SK-N-SH (cell line): Measurements from ENCODE around the gene DOHH. TPM values are rescaled to one million over a fixed set of nuclear protein-coding genes. Genes with fewer than 3 reads are reported as not detected.

Source experiments
- CTCF ChIA-PET: fragments of 300-600, 350-600 bp; formaldehyde crosslinking; extraction: SDS; loops from one replicate; lab custom pipeline; 2021; lab: Yijun Ruan, JAX
- POLR2A ChIA-PET: fragments of 350-600 bp; sonication (Branson Sonifier 250); formaldehyde crosslinking; extraction: SDS; loops from one replicate; lab custom pipeline; 2020; ENCODE audit warnings: antibody characterized with exemption, inconsistent platforms; lab: Yijun Ruan, JAX
- DNase-seq: peaks from one replicate; pipeline ENCODE4 v3.0.0; 2012
- H2AFZ ChIP-seq: fragments of 200-600 bp; sonication (generic); 2 replicates; pipeline ENCODE4 v1.8.1; 2016; ENCODE audit warnings: antibody characterized with exemption, mild to moderate bottlenecking, low read depth
- H3F3A ChIP-seq: fragments of 200-600 bp; sonication (generic); replicated peaks from 2 replicates; pipeline ENCODE3; 2016; ENCODE audit warnings: antibody characterized with exemption, mild to moderate bottlenecking; ENCODE audit not compliant: insufficient read depth
- H3K27ac ChIP-seq, 2 experiments: fragments of 200-500 bp in 1 of 2; fragments of 200-600 bp in 1 of 2; sonication (Bioruptor generic) in 1 of 2; sonication (generic), shearing (Covaris generic) in 1 of 2; 2 replicates each; pipeline versions ENCODE4 v1.5.1 to v1.6.1; 2014 to 2016; ENCODE audit warnings: low read depth in 2 of 2, inconsistent platforms in 1 of 2, low read length in 1 of 2, mild to moderate bottlenecking in 1 of 2, mixed read lengths in 1 of 2
- H3K27me3 ChIP-seq: fragments of 200-600 bp; sonication (generic), shearing (Covaris generic); 2 replicates; pipeline ENCODE4 v1.6.1; 2016; ENCODE audit warnings: mixed run types; ENCODE audit not compliant: insufficient read depth
- H3K36me3 ChIP-seq, 2 experiments: fragments of 200-500 bp in 1 of 2; fragments of 200-600 bp in 1 of 2; sonication (Bioruptor generic) in 1 of 2; sonication (generic) in 1 of 2; replicated peaks in 1 of 2; 2 replicates each; pipeline versions ENCODE3 to v1.5.1; 2014 to 2016; ENCODE audit warnings: low read length in 1 of 2, mild to moderate bottlenecking in 1 of 2; ENCODE audit not compliant: insufficient read depth in 2 of 2, control insufficient read depth in 1 of 2
- H3K4me1 ChIP-seq, 2 experiments: fragments of 200-500 bp in 1 of 2; fragments of 200-600 bp in 1 of 2; sonication (Bioruptor generic) in 1 of 2; sonication (generic), shearing (Covaris generic) in 1 of 2; 2 replicates each; pipeline versions ENCODE4 v1.5.1 to v1.6.1; 2014 to 2016; ENCODE audit warnings: low read depth in 1 of 2, low read length in 1 of 2, mixed run types in 1 of 2; ENCODE audit not compliant: insufficient read depth in 2 of 2, control insufficient read depth in 1 of 2
- H3K4me2 ChIP-seq: fragments of 200-600 bp; sonication (generic), shearing (Covaris generic); 2 replicates; pipeline ENCODE4 v1.6.1; 2017; ENCODE audit warnings: mixed run types
- H3K4me3 ChIP-seq, 2 experiments: fragments of 200-500 bp in 1 of 2; fragments of 200-600 bp in 1 of 2; sonication (Bioruptor generic) in 1 of 2; sonication (generic), shearing (Covaris generic) in 1 of 2; 2 replicates each; pipeline versions ENCODE4 v1.5.1 to v1.8.1; 2014 to 2016; ENCODE audit warnings: low read depth in 2 of 2, inconsistent platforms in 1 of 2, low read length in 1 of 2, mild to moderate bottlenecking in 1 of 2, mixed read lengths in 1 of 2, moderate library complexity in 1 of 2
- H3K79me2 ChIP-seq: fragments of 200-600 bp; sonication (generic); 2 replicates; pipeline ENCODE4 v1.8.1; 2017; ENCODE audit warnings: mild to moderate bottlenecking; ENCODE audit not compliant: insufficient read depth
- H3K9ac ChIP-seq: fragments of 200-600 bp; sonication (generic); 2 replicates; pipeline ENCODE4 v1.6.1; 2017; ENCODE audit warnings: mixed run types
- H3K9me2 ChIP-seq: fragments of 200-600 bp; sonication (generic); 2 replicates; pipeline ENCODE4 v1.6.1; 2017; ENCODE audit warnings: mixed run types
- H3K9me3 ChIP-seq: fragments of 200-600 bp; sonication (generic); 2 replicates; pipeline ENCODE4 v1.6.1; 2017; ENCODE audit warnings: mixed run types, mild to moderate bottlenecking, moderate library complexity
- H4K20me1 ChIP-seq: fragments of 200-600 bp; sonication (generic); 2 replicates; pipeline ENCODE4 v1.6.1; 2017; ENCODE audit warnings: mild to moderate bottlenecking, mixed run types; ENCODE audit not compliant: insufficient read depth
- CHD2 ChIP-seq: fragments of 150-350 bp; IDR thresholded peaks from 2 replicates; pipeline ENCODE4 v1.6.1; 2018; ENCODE audit warnings: low read length; ENCODE audit not compliant: partially characterized antibody
- CTCF ChIP-seq: fragments of 200-600 bp; sonication (generic); IDR thresholded peaks from 2 replicates; pipeline ENCODE4 v1.6.1; 2017; ENCODE audit warnings: antibody characterized with exemption, mild to moderate bottlenecking, moderate library complexity
- EZH2phosphoT487 ChIP-seq: fragments of 200-600 bp; sonication (generic); IDR thresholded peaks from 2 replicates; pipeline ENCODE4 v1.6.1; 2017; ENCODE audit warnings: low read depth, mixed run types, mild to moderate bottlenecking, antibody characterized with exemption, moderate library complexity, borderline replicate concordance
- FOXJ3 ChIP-seq: sonication (generic); formaldehyde crosslinking; IDR thresholded peaks from 2 replicates; pipeline ENCODE4 v1.5.1; 2020; ENCODE audit warnings: mild to moderate bottlenecking, missing genetic modification reagents
- FOXM1 ChIP-seq: IDR thresholded peaks from 2 replicates; pipeline ENCODE4 v1.4.0; 2012; ENCODE audit warnings: low read depth, mild to moderate bottlenecking
- GABPA ChIP-seq: IDR thresholded peaks from 2 replicates; pipeline ENCODE4 v1.4.0; 2012; ENCODE audit warnings: low read depth, mild to moderate bottlenecking
- GATA2 ChIP-seq: sonication (generic); formaldehyde crosslinking; IDR thresholded peaks from 2 replicates; pipeline ENCODE4 v1.5.0; 2020; ENCODE audit warnings: mild to moderate bottlenecking, missing genetic modification reagents
- MXI1 ChIP-seq: IDR thresholded peaks from 2 replicates; pipeline ENCODE4 v1.6.1; 2012; ENCODE audit warnings: mild to moderate bottlenecking, low read depth, low read length, improper control_type of control experiment
- NFIC ChIP-seq: IDR thresholded peaks from 2 replicates; pipeline ENCODE4 v1.4.0; 2012; ENCODE audit warnings: borderline replicate concordance
- NRF1 ChIP-seq: IDR thresholded peaks from 2 replicates; pipeline ENCODE4 v1.6.1; 2012; ENCODE audit warnings: low read depth, mild to moderate bottlenecking, low read length
- POLR2AphosphoS5 ChIP-seq: IDR thresholded peaks from 2 replicates; pipeline ENCODE4 v1.6.1; 2012; ENCODE audit warnings: low read depth, low read length
- RCOR1 ChIP-seq: fragments of 150-350 bp; IDR thresholded peaks from 2 replicates; pipeline ENCODE4 v1.6.1; 2017; ENCODE audit warnings: antibody characterized with exemption, low read length
- REST ChIP-seq: IDR thresholded peaks from 2 replicates; pipeline ENCODE4 v1.6.1; 2012; ENCODE audit warnings: mild to moderate bottlenecking, low read depth, low read length, moderate library complexity
- RFX5 ChIP-seq: IDR thresholded peaks from 2 replicates; pipeline ENCODE4 v1.6.1; 2012; ENCODE audit warnings: mild to moderate bottlenecking, improper control_type of control experiment, low read length
- SIN3A ChIP-seq: IDR thresholded peaks from 2 replicates; pipeline ENCODE4 v1.6.1; 2012; ENCODE audit warnings: low read depth, mild to moderate bottlenecking, low read length, moderate library complexity, borderline replicate concordance
- SMC3 ChIP-seq: IDR thresholded peaks from 2 replicates; pipeline ENCODE4 v1.6.1; 2012; ENCODE audit warnings: low read depth, low read length, improper control_type of control experiment
- TEAD4 ChIP-seq: IDR thresholded peaks from 2 replicates; pipeline ENCODE4 v1.4.0; 2012; ENCODE audit warnings: mild to moderate bottlenecking, borderline replicate concordance; ENCODE audit not compliant: insufficient read depth
- USF1 ChIP-seq: IDR thresholded peaks from 2 replicates; pipeline ENCODE4 v1.4.0; 2012; ENCODE audit warnings: low read depth, borderline replicate concordance
- USF2 ChIP-seq: fragments of 150-350 bp; IDR thresholded peaks from 2 replicates; pipeline ENCODE4 v1.6.1; 2017; ENCODE audit warnings: antibody characterized with exemption, low read length, low read depth, borderline replicate concordance
- YY1 ChIP-seq: IDR thresholded peaks from 2 replicates; pipeline ENCODE4 v1.4.0; 2012; ENCODE audit warnings: low read depth, mild to moderate bottlenecking
- WGBS: methylation state at CpG from one replicate; pipeline ENCODE4 v1.1.6; 2017; ENCODE audit warnings: low lambda C conversion rate; 5-methylcytosine and 5-hydroxymethylcytosine counted together
- polyA plus RNA-seq, 3 experiments: library from polyadenylated mRNA; depleted of rRNA; stranded (reverse); fragments of >200 nt; gene quantifications; 2 replicates each; pipeline ENCODE4 v1.2.3, GENCODE V29; 2012

Gene DOHH
- polyA plus RNA-seq, 1 of the 3 experiments (the other 2 are of a cell fraction): 14.3 TPM

GRCh38 chr19:3503036-3503572 is 2.6 kb upstream of the DOHH start:
- DNase-seq: no peak
- Histone ChIP-seq H3K9me3 (no peaks in the 10 kb centered on the region), H3K4me1 (peaks cover 13 to 19% of the 10 kb centered on the region in 2 experiments; a peak in 2 of 4 replicates), H3K9ac (no peak overlapping the region), H3K36me3 (peaks cover 0 to 3% of the 10 kb centered on the region in 2 experiments), H3K4me3 (no peak overlapping the region), H3K4me2 (no peak overlapping the region), H3K27ac (no peak overlapping the region), H2AFZ (no peak overlapping the region), H3F3A (peaks cover 8% of the 10 kb centered on the region), H3K79me2 (peaks cover 43% of the 10 kb centered on the region), H3K27me3 (no peaks in the 10 kb centered on the region), H4K20me1 (peaks cover 5% of the 10 kb centered on the region; the same call in 1 of the 2 replicates), H3K9me2 (no peaks in the 10 kb centered on the region)
- ChIA-PET CTCF (interaction anchor here (0.6 kb wide), 1 partner anchor 9 kb away, joined by 3 read pairs; no protein-coding TSS in a partner anchor), POLR2A (no interaction called here)
- WGBS: 91% methylated on average over 9 of the region's 13 CpGs
- TF ChIP-seq EZH2phosphoT487: no peak
- TF ChIP-seq TEAD4: no peak
- TF ChIP-seq MXI1: no peak
- TF ChIP-seq GABPA: no peak
- TF ChIP-seq YY1: no peak
- TF ChIP-seq RCOR1: no peak
- TF ChIP-seq USF2: no peak
- TF ChIP-seq SIN3A: no peak
- TF ChIP-seq SMC3: no peak
- no peak for TF ChIP-seq USF1
- no peak for TF ChIP-seq REST
- no peak for TF ChIP-seq FOXJ3 (CRISPR knock-in tag)
- no peak for TF ChIP-seq CHD2
- TF ChIP-seq POLR2AphosphoS5: no peak
- TF ChIP-seq NFIC: no peak
- TF ChIP-seq CTCF: no peak
- TF ChIP-seq GATA2: no peak
- no peak for TF ChIP-seq NRF1
- no peak for TF ChIP-seq FOXM1
- no peak for TF ChIP-seq RFX5
